Fibroblast of skin of abdomen (primary cell): ENCODE data around the gene IL13RA1. TPM values are rescaled to one million over a fixed set of nuclear protein-coding genes. Genes with fewer than 3 reads are reported as not detected.
"Not testable (repeated sequence)": the region's sequence is repeated elsewhere in the genome, so short reads cannot be mapped to it uniquely, and the experiment has no call there.

Experiments used
- DNase-seq: peaks from one replicate; pipeline ENCODE4 v3.0.0-alpha.2; 2013
- polyA plus RNA-seq, 2 experiments: library from polyadenylated mRNA; unstranded; fragments of 120-200 nt; gene quantifications; one replicate each; pipeline ENCODE4 v1.2.1, GENCODE V29; 2013; ENCODE audit not compliant: insufficient read length in 2 of 2

The IL13RA1 gene
- polyA plus RNA-seq (2013, experiment 1 of 2; ENCODE audit: insufficient read length), result 72.2 TPM
- polyA plus RNA-seq (2013, experiment 2 of 2; ENCODE audit: insufficient read length), result 70.2 TPM

GRCh38 chrX:118726887-118727685, at the start of gene IL13RA1:
TSS of gene IL13RA1 (plus strand) at chrX:118727606. CDS start at chrX:118727639, 33 bp downstream.
- DNase-seq, result peak; percentile 84

DNA sequence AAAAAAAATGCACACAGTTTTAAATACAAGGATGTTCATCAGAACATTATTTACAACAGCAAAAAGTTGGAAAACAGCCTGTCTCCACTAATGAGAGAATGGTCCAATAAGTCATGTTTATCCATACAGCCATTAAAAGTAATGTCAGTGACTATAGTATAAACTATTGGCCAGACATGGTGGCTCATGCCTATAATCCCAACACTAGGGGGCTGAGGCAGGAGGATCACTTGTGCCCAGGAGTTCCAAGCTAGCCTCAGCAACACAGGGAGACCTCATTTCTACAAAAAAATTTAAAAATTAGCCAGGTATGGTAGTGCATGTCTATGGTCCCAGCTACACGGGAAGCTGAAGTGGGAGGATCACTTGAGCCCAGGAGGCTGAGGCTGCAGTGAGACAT, 48.1 kb upstream of the IL13RA1 start:
- DNase-seq, result no peak

- no peak for DNase-seq
Measured at GRCh38 chrX:118682258-118683014, 45.0 kb upstream of the IL13RA1 start.

- no peak for DNase-seq
Measured at GRCh38 chrX:118685393-118685792, 42.0 kb upstream of the IL13RA1 start.

DNA sequence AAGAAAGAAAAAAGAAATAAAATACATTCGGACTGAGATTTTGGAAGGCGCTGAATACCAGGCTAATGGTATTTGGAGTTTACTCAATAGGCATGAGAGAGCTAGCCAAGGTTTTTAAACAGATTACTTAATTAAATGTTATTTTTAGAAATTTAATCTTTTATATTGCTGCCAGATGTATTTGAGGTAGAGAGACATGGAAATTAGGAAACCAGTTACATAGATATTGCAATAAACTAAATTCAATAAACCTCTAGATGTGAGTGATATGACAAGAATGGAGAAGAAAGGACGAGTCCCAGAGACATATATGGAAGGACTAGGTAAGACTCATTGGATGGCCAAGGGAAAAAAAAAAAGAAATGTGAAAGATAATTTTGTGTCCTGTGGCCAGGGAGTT, 38.5 kb upstream of the IL13RA1 start:
- DNase-seq, result no peak

GRCh38 chrX:118693843-118694242, 33.6 kb upstream of the IL13RA1 start:
- peak; percentile 4 for DNase-seq

GRCh38 chrX:118694638-118695037, 32.8 kb upstream of the IL13RA1 start:
- peak; percentile 14 for DNase-seq

DNA sequence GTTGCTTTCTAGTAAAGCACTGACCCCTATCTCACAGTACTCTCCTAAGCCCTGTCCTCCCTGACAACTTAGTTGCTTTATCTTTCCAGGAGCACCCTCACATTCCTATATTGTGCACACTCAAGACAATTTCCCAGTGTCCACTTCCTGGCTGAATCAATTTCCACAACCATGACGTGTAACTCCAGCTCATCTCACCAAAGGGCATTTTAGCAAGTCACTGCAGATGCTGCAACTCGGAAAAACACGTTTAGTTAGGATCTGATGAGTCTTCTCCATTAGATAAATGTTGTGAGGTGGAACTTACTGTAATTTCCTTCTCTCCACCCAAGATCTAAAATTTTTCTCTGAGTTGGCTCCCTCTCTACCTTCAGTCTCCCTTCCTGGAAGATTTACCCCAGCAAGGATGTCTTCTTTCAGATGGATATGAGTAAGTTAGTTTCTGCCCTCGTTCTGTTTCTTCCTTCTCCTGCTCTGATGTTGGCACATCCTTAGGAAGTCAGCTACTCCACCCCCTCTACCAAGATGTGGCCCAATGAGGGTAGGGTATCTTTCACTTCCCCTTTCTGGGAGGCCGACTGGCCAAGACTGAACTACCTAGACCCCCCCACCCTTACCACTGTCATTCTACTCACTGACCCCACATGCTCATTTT, 28.8 kb upstream of the IL13RA1 start:
- DNase-seq, result peak; percentile 1

DNA sequence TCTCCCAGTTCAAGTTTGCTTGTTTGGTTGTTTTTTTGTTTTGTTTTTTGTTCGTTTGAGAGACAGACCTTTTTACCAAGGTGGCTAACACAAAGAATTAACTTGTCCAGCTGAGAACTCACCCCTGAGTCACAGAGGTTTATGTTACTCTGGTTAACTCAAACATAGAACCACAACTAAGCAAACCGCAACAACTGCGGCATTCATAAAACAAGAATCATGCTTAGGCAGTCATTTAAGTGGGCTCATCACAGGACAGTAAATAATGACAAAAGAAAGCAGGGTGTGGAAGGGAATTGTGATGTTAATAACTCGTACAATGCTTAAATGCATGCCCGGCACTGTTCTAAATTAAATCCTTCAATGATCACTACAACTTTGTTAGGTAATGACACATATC, 24.7 kb upstream of the IL13RA1 start:
- no peak for DNase-seq

GRCh38 chrX:118706681-118707080, 20.7 kb upstream of the IL13RA1 start:
- no peak for DNase-seq

DNA sequence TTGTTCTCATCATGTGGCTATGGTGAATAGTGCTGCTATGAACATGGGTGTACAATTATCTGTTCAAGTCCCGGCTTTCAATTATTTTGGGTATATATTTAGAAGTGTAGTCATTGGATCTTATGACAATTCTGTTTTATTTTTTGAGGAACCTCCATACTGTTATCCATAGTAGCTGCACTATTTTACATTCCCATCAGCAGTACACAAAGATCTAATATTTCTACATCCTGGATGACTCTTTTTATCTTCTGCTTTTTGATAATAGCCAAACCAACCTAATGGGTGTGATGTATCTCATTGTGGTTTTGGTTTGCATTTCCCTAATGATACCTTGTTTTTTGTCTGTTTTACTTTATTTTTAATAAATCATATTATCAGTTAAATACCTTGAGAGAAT, 12.9 kb upstream of the IL13RA1 start:
- DNase-seq, result no peak

- DNase-seq, result not testable (repeated sequence)
Measured at GRCh38 chrX:118715917-118716316, 11.5 kb upstream of the IL13RA1 start.

DNA sequence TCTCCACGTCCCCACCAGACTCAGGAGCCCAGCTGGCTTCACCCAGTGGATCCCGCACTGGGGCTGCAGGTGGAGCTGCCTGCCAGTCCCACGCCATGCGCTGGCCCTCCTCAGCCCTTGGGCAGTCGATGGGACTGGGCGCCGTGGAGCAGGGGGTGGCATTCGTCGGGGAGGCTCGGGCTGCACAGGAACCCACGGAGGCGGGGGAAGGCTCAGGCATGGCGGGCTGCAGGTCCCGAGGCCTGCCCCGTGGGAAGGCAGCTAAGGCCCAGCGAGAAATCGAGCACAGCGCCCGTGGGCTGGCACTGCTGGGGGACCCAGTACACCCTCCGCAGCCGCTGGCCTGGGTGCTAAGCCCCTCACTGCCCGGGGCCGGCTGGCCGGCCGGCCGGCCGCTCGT, 10.6 kb upstream of the IL13RA1 start:
- not testable (repeated sequence) for DNase-seq

- DNase-seq, result no peak
Measured at GRCh38 chrX:118717678-118718391, 9.6 kb upstream of the IL13RA1 start.

DNA sequence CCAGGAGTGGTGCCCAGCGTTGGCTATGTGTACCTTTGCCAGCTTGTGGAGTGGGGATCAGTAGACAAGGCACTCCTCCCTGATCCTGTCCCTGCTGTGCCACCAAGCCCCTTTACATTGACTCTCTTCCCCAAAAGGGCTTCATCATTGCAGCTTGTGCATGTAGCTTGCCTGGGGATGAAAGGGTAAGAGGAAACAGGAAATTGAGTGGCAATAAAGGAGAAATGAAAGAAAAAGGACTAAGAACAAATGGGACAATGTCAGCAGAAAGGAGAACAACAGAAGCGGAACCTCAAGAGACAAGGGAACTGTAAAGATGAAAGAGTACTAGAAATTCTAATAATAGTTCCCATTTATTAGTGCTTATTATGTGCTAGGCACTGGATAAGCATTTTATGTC, 8.7 kb upstream of the IL13RA1 start:
- no peak for DNase-seq

GRCh38 chrX:118720058-118720707, 7.2 kb upstream of the IL13RA1 start:
- DNase-seq, result no peak

DNA sequence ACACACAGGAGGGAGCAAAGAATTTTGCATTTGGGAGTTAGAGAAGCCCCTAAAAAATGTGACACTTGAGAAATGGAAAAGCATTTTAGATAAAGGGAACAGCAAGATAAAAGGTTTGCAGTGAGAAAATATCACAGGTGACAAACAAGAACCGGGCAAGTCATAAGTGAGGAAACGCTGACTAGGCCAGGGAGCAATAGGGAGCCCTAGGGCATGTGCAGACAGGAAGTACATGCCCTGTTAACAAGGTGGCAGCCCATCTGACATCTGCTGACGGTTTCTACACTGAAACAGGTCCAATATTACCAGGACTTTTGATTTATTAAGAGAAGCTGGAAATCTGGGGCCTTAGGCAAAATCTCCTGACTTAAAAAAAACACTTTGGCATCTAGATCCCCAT, 4.0 kb upstream of the IL13RA1 start:
- DNase-seq, result no peak

DNA sequence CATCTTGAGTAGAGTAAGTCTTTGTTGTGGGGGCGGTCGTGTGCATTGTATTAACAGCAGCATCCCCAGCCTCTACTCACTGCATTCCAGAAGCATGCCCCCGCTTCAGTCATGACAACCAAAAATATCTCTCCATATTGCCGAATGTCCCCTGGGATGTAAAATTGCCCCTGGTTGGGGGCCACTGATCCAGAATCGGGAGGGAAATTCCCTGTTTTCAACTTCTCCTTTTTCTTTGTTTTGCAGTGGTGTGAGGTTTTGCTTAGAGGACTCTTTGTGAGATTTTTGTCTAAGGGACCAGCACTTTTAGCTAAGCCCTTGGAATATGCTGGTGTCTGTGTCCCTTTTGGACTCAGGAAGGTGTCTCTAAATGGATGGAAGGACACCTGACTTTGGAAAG, 3.0 kb upstream of the IL13RA1 start:
- no peak for DNase-seq

- DNase-seq, result peak; percentile 24
Measured at GRCh38 chrX:118724775-118725174, 2.6 kb upstream of the IL13RA1 start.

DNA sequence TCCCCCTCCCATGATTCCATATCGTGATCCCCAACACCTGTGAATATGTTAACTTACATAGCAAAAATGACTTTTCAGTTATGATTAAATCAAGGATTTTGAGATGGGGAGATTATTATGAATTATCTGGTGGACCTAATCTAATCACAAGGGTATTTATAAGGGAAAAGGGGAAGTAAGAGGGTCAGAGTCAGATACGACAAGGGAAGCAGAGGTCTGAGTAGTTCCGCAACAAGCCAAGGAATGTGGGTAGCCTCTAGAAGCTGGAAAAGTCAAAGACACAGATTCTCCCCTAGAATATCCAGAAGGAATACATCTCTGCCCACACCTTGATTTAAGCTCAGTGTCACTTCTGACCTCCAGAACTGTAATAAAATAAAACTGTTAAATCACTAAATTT, 1.0 kb upstream of the IL13RA1 start:
- DNase-seq, result no peak

GRCh38 chrX:118727686-118728339, 407 bp downstream of the IL13RA1 start:
- peak; percentile 4 for DNase-seq
